SK-N-SH treated with all-trans-retinoic acid at 6 μM for 48 hours (cell line): ENCODE data around the gene CD300LB.
A peak's percentile ranks its signal among the peaks of the same experiment; 100 is the strongest.
"Not testable (repeated sequence)": the region's sequence is repeated elsewhere in the genome, so short reads cannot be mapped to it uniquely, and the experiment has no call there.

Source experiments
- ATAC-seq: fragments of 200-7000 bp; cut with Tn5 transposase; 3 replicates; pipeline ENCODE4 v1.9.1; 2020; ENCODE audit warnings: mild to moderate bottlenecking, moderate library complexity
- ARNTL ChIP-seq: fragments of 450-650 bp; formaldehyde crosslinking; IDR thresholded peaks from 2 replicates; pipeline ENCODE4 v1.5.0; 2020; ENCODE audit warnings: low read depth, mild to moderate bottlenecking, moderate library complexity, borderline replicate concordance
- BACH2 ChIP-seq: fragments of 250-450 bp; sonication (Bioruptor Pico); IDR thresholded peaks from 2 replicates; pipeline ENCODE4 v1.9.0; 2021; ENCODE audit warnings: mild to moderate bottlenecking, borderline replicate concordance
- CSDC2 ChIP-seq: fragments of 250-450 bp; sonication (Bioruptor Pico); IDR thresholded peaks from 2 replicates; pipeline ENCODE4 v1.5.0; 2020; ENCODE audit warnings: mild to moderate bottlenecking, moderate library complexity
- ESRRG ChIP-seq: fragments of 250-450 bp; sonication (Bioruptor Pico); IDR thresholded peaks from 2 replicates; pipeline ENCODE4 v1.6.1; 2021; ENCODE audit warnings: mild to moderate bottlenecking
- GLIS3 ChIP-seq: fragments of 250-450 bp; sonication (Bioruptor Pico); IDR thresholded peaks from 2 replicates; pipeline ENCODE4 v1.5.0; 2020; ENCODE audit warnings: mild to moderate bottlenecking, moderate library complexity
- ISL1 ChIP-seq: fragments of 250-450 bp; sonication (Bioruptor Pico); IDR thresholded peaks from 2 replicates; pipeline ENCODE4 v2.1.2; 2022; ENCODE audit warnings: mild to moderate bottlenecking, moderate library complexity
- OSR1 ChIP-seq: fragments of 250-450 bp; sonication (Bioruptor Pico); IDR thresholded peaks from 2 replicates; pipeline ENCODE4 v1.8.0; 2022; ENCODE audit warnings: moderate library complexity, mild to moderate bottlenecking, inconsistent platforms
- PPARA ChIP-seq: fragments of 250-450 bp; sonication (Bioruptor Pico); IDR thresholded peaks from 2 replicates; pipeline ENCODE4 v1.5.0; 2020; ENCODE audit warnings: mild to moderate bottlenecking, borderline replicate concordance
- RARB ChIP-seq: fragments of 250-450 bp; sonication (Bioruptor Pico); IDR thresholded peaks from 2 replicates; pipeline ENCODE4 v1.8.0; 2021; ENCODE audit warnings: mild to moderate bottlenecking, moderate library complexity
- SNAI2 ChIP-seq: fragments of 250-450 bp; sonication (Bioruptor Pico); IDR thresholded peaks from 2 replicates; pipeline ENCODE4 v1.5.0; 2020; ENCODE audit warnings: mild to moderate bottlenecking, moderate library complexity
- TCF4 ChIP-seq: fragments of 250-450 bp; sonication (Bioruptor Pico); IDR thresholded peaks from 2 replicates; pipeline ENCODE4 v1.8.0; 2021; ENCODE audit warnings: mild to moderate bottlenecking, moderate library complexity, borderline replicate concordance
- TOX ChIP-seq: fragments of 250-450 bp; sonication (Bioruptor Pico); IDR thresholded peaks from 2 replicates; pipeline ENCODE4 v1.8.0; 2021; ENCODE audit warnings: mild to moderate bottlenecking, moderate library complexity, borderline replicate concordance
- ZC3H10 ChIP-seq: fragments of 250-450 bp; sonication (Bioruptor Pico); IDR thresholded peaks from 2 replicates; pipeline ENCODE4 v1.5.1; 2021; ENCODE audit warnings: mild to moderate bottlenecking, moderate library complexity
- ZFP3 ChIP-seq: fragments of 250-450 bp; sonication (Bioruptor Pico); IDR thresholded peaks from 2 replicates; pipeline ENCODE4 v1.5.0; 2020; ENCODE audit warnings: mild to moderate bottlenecking, moderate library complexity
- ZFP30 ChIP-seq: fragments of 450-650 bp; formaldehyde crosslinking; IDR thresholded peaks from 2 replicates; pipeline ENCODE4 v1.5.0; 2022; ENCODE audit warnings: mild to moderate bottlenecking, moderate library complexity
- ZNF565 ChIP-seq: fragments of 450-650 bp; formaldehyde crosslinking; conservative IDR thresholded peaks from 2 replicates; pipeline ENCODE4 v1.5.0; 2020; ENCODE audit warnings: low read depth, mild to moderate bottlenecking, moderate library complexity
- ZNF70 ChIP-seq: fragments of 450-650 bp; formaldehyde crosslinking; IDR thresholded peaks from 2 replicates; pipeline ENCODE4 v1.5.0; 2020; ENCODE audit warnings: mild to moderate bottlenecking, moderate library complexity
- ZNF8 ChIP-seq: fragments of 450-650 bp; formaldehyde crosslinking; IDR thresholded peaks from 2 replicates; pipeline ENCODE4 v1.5.0; 2020; ENCODE audit warnings: mild to moderate bottlenecking, moderate library complexity
- TF ChIP-seq, protein P1 (sequence below): fragments of 250-450 bp; sonication (Bioruptor Pico); IDR thresholded peaks from 2 replicates; pipeline ENCODE4 v1.5.1; 2020; ENCODE audit warnings: low read depth, mild to moderate bottlenecking, moderate library complexity
- TF ChIP-seq, protein P2 (sequence below): fragments of 250-450 bp; sonication (Bioruptor Pico); IDR thresholded peaks from 2 replicates; pipeline ENCODE4 v1.5.1; 2021; ENCODE audit warnings: mild to moderate bottlenecking, moderate library complexity
- TF ChIP-seq, protein P3 (sequence below): fragments of 250-450 bp; sonication (Bioruptor Pico); IDR thresholded peaks from 2 replicates; pipeline ENCODE4 v1.8.0; 2020; ENCODE audit warnings: mild to moderate bottlenecking, moderate library complexity, borderline replicate concordance
- TF ChIP-seq, protein P4 (sequence below): fragments of 250-450 bp; sonication (Bioruptor Pico); IDR thresholded peaks from 2 replicates; pipeline ENCODE4 v1.8.0; 2021; ENCODE audit warnings: low read depth, mild to moderate bottlenecking, moderate library complexity, borderline replicate concordance

Gene CD300LB

DNA sequence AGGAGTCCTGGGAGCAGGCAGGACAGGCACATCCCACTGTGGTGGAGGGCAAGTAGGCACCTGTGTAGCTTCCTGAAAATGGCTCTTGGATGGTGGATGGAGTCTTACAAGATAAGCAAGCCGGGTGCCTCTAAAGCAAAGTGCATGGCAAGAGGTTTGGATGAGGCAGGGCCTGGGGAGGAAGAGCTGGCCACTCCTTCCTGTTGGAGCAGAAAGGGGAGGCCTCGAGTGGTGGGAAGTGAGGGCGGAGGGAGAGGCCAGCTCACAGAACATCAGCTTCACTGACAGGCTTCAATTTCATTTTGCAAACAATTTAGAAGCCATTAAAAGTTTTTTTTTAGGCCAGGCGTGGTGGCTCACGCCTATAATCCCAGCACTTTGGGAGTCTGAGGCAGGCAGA, 33.8 kb downstream of the CD300LB start:
- ATAC-seq, result no peak
- no peak for TF ChIP-seq OSR1 (CRISPR knock-in tag)
- no peak for TF ChIP-seq ZNF565 (CRISPR knock-in tag)
- TF ChIP-seq ZC3H10 (CRISPR knock-in tag), result no peak
- TF ChIP-seq SNAI2 (CRISPR knock-in tag), result no peak
- TF ChIP-seq ZNF8, result no peak
- TF ChIP-seq ARNTL (CRISPR knock-in tag), result no peak
- no peak for TF ChIP-seq CSDC2 (CRISPR knock-in tag)
- no peak for TF ChIP-seq TCF4 (CRISPR knock-in tag)

DNA sequence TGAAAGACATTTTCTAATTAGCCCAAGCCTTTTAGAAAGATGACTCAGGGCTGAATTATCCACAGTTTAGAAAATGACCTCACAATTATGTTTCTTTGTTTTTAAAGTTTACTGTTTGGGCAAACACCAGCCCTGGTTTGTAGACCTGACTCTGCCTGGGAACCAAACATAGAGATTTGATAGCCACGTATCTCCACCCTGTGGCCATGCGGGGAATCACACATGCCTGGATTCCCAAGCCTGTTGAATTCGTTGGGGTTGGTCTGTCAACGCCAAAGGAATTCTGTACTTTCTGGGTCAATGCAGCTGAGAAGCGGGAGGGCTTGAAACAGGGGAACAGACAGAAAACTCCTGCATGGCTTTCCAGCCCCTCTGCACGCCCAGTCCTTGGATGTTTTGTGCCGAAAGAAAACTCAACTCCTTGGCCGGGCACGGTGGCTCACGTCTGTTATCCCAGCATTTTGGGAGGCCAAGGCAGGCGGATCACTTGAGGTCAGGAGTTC, 37.9 kb downstream of the CD300LB start:
- TF ChIP-seq GLIS3 (CRISPR knock-in tag) (no peak), ARNTL (CRISPR knock-in tag) (no peak), ZNF565 (CRISPR knock-in tag) (no peak), PPARA (CRISPR knock-in tag) (no peak), CSDC2 (CRISPR knock-in tag) (no peak), OSR1 (CRISPR knock-in tag) (no peak), ZFP3 (CRISPR knock-in tag) (no peak)
- ATAC-seq, result peak; percentile 88

DNA sequence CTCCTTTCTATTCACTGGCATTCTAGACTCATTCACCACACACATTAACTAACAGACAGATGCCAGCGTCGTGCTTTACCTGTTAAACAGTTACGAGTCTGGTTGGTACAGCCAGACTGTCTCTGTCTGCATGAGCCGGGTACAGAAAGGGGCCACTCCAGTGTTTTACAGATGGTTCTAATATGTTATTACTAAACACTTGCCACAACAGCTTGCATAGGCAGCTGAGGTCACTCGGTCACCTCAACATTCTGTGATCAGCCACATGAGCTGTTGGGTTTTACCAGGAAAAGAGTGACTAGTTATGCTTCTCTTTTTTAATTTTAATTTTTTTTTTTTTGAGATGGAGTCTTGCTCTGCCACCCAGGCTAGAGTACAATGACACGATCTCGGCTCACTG, 39.6 kb downstream of the CD300LB start:
- TF ChIP-seq ZNF70 (CRISPR knock-in tag) (no peak), ZFP30 (CRISPR knock-in tag) (no peak), ZFP3 (CRISPR knock-in tag) (no peak), ISL1 (CRISPR knock-in tag) (no peak), ARNTL (CRISPR knock-in tag) (no peak), TOX (CRISPR knock-in tag) (no peak), SNAI2 (CRISPR knock-in tag) (no peak), BACH2 (CRISPR knock-in tag) (no peak), PPARA (CRISPR knock-in tag) (no peak)
- TF ChIP-seq, protein P1, sequence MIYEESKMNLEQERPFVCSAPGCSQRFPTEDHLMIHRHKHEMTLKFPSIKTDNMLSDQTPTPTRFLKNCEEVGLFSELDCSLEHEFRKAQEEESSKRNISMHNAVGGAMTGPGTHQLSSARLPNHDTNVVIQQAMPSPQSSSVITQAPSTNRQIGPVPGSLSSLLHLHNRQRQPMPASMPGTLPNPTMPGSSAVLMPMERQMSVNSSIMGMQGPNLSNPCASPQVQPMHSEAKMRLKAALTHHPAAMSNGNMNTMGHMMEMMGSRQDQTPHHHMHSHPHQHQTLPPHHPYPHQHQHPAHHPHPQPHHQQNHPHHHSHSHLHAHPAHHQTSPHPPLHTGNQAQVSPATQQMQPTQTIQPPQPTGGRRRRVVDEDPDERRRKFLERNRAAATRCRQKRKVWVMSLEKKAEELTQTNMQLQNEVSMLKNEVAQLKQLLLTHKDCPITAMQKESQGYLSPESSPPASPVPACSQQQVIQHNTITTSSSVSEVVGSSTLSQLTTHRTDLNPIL (CRISPR knock-in tag), result no peak
- TF ChIP-seq, protein P2, sequence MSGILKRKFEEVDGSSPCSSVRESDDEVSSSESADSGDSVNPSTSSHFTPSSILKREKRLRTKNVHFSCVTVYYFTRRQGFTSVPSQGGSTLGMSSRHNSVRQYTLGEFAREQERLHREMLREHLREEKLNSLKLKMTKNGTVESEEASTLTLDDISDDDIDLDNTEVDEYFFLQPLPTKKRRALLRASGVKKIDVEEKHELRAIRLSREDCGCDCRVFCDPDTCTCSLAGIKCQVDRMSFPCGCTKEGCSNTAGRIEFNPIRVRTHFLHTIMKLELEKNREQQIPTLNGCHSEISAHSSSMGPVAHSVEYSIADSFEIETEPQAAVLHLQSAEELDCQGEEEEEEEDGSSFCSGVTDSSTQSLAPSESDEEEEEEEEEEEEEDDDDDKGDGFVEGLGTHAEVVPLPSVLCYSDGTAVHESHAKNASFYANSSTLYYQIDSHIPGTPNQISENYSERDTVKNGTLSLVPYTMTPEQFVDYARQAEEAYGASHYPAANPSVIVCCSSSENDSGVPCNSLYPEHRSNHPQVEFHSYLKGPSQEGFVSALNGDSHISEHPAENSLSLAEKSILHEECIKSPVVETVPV (CRISPR knock-in tag), result no peak
- TF ChIP-seq, protein P3, sequence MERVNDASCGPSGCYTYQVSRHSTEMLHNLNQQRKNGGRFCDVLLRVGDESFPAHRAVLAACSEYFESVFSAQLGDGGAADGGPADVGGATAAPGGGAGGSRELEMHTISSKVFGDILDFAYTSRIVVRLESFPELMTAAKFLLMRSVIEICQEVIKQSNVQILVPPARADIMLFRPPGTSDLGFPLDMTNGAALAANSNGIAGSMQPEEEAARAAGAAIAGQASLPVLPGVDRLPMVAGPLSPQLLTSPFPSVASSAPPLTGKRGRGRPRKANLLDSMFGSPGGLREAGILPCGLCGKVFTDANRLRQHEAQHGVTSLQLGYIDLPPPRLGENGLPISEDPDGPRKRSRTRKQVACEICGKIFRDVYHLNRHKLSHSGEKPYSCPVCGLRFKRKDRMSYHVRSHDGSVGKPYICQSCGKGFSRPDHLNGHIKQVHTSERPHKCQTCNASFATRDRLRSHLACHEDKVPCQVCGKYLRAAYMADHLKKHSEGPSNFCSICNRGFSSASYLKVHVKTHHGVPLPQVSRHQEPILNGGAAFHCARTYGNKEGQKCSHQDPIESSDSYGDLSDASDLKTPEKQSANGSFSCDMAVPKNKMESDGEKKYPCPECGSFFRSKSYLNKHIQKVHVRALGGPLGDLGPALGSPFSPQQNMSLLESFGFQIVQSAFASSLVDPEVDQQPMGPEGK (CRISPR knock-in tag), result no peak
- no peak for ATAC-seq

DNA sequence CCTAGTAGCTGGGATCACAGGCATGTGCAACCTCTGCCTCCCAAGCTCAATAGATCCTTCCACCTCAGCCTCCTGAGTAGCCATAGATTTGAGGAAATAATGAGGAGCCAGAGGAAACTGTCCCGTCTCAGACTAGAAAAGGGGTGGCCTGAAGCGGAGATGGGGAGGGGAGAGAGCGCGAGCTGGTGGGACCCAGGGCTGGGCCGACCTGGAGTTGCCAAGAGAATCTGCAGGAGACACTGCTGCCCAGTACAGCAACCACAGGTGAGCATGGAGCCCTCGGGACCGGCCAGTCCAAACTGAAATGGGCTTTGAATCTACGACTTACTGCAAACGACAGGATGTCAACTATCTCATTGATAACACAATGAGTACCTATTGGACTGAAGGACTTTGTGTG, 40.6 kb downstream of the CD300LB start:
- TF ChIP-seq ESRRG (CRISPR knock-in tag) (no peak), CSDC2 (CRISPR knock-in tag) (no peak), ZFP3 (CRISPR knock-in tag) (no peak), OSR1 (CRISPR knock-in tag) (no peak), ZNF8 (no peak), BACH2 (CRISPR knock-in tag) (no peak), RARB (CRISPR knock-in tag) (no peak), TCF4 (CRISPR knock-in tag) (no peak), ZC3H10 (CRISPR knock-in tag) (no peak), PPARA (CRISPR knock-in tag) (no peak), ISL1 (CRISPR knock-in tag) (no peak), ZFP30 (CRISPR knock-in tag) (no peak), ZNF565 (CRISPR knock-in tag) (no peak)
- TF ChIP-seq, protein P1 (CRISPR knock-in tag), result no peak
- TF ChIP-seq, protein P2 (CRISPR knock-in tag), result no peak
- TF ChIP-seq, protein P4, sequence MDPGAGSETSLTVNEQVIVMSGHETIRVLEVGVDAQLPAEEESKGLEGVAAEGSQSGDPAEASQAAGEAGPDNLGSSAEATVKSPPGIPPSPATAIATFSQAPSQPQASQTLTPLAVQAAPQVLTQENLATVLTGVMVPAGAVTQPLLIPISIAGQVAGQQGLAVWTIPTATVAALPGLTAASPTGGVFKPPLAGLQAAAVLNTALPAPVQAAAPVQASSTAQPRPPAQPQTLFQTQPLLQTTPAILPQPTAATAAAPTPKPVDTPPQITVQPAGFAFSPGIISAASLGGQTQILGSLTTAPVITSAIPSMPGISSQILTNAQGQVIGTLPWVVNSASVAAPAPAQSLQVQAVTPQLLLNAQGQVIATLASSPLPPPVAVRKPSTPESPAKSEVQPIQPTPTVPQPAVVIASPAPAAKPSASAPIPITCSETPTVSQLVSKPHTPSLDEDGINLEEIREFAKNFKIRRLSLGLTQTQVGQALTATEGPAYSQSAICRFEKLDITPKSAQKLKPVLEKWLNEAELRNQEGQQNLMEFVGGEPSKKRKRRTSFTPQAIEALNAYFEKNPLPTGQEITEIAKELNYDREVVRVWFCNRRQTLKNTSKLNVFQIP, result no peak
- ATAC-seq, result no peak

DNA sequence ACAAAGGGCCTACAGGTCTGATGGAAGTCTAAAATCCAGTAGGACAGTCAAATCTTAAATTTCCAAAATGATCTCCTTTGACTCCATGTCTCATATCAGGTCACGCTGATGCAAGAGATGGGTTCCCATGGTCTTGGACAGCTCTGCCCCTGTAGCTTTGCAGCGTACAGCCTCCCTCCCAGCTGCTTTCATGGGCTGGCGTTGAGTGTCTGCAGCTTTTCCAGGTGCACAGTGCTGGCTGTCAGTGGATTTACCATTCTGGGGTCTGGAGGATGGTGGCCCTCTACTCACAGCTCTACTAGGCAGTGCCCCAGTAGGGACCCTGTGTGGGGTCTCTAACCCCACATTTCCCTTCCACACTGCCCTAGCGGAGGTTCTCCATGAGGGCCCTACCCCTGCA, 43.0 kb downstream of the CD300LB start:
- ATAC-seq, result not testable (repeated sequence)
